Activated CD4-positive, alpha-beta T cell treated with anti-CD3 and anti-CD28 coated beads, Interleukin-2, amount 50 U/mL, for 1 hour (primary cell): Measurements from ENCODE around the gene NKX2-4.

Experiments used
- DNase-seq: peaks from one replicate; pipeline ENCODE4 v3.0.0-alpha.2; 2020

The NKX2-4 gene

DNA sequence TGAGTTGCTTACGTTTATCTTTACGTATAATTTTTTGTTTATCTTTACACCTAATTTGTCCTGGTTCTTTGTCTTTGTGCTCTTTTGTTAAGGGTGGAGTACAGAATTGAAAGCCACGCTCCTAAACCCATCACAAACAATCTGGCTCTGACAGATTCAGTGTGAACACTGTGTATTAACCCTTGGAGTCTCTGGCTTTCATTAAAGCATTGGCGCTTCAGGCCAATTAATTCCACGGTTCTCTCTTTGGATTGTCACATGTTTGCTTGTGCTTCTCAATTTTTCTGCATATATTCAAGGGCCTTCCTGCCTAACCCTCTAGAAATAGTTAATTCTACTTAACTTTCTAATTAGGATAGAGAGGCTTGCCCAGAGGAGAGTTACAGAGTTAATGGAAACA is 38.6 kb downstream of the NKX2-4 start:
- DNase-seq: no peak

DNA sequence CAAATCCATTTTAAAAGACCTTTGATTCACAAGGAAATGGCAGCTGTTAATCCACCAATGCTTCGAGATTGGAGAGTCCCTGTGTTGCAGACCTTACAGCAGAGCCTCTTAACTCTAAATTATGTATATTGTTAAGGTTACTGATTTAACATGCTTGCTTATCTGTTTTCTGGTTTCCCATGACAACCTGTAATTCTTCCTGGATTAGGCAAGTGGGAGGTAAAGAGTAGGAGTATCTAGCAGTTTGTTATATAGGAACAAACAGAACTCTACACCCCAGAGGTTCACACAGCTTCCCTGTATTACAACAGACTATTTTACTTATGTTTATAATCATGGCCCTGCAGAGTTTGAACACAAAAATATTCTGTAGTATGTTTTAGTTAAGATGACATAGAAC is 39.5 kb downstream of the NKX2-4 start:
- no peak for DNase-seq

DNA sequence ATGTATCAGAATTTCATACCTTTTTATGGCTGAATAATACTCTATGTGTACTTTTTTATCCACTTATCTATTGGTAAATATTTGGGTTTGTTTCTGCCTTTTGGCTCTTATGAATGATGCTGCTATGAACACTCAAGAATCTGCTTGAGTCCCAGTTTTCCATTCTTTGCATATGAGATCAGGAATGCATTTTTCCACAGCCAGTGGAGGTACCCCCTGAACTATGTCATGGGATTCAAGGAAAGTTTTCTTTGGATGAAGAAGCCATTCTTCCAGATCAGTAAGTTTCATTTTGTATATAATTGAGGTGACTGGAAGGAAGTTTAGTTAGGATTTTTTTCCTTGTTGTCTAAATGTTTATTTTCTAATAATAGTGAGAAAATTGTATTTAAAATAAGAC is 40.9 kb downstream of the NKX2-4 start:
- DNase-seq: no peak

DNA sequence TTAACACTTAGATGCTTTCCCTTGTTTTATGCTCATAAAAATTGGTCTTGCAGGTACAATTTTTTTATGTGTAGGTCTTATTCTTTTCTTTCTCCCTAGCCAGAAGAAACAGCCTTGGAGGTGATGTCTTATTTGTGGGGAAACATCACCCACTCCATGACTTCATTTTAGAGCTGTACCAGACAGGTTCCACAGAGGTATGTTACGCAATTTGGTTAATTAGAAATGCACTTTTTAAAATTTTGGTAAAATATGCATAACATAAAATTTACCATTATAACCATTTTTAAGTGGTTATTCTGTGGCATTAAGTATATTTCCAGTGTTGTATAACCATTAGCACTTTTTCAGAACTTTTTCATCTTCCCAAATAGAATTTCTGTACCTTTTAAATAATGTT is 41.3 kb downstream of the NKX2-4 start:
- no peak for DNase-seq

DNA sequence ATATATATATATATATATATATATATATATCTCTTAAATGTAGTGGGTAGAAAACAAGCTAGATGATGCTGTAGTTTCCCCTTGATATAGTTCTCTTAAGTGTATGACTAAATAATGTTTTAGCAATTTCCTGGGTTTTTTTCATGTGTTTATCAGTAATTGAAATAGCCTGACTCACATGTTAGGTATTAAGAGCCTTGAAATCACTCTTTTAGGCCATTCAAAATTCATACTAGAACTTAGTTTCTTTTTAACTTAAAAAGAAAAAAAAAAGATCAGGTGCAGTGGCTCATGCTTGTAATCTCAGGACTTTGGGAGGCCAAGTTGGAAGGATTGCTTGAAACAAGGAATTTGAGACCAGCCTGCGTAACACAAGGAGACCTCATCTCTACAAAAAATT is 44.1 kb downstream of the NKX2-4 start:
- no peak for DNase-seq

DNA sequence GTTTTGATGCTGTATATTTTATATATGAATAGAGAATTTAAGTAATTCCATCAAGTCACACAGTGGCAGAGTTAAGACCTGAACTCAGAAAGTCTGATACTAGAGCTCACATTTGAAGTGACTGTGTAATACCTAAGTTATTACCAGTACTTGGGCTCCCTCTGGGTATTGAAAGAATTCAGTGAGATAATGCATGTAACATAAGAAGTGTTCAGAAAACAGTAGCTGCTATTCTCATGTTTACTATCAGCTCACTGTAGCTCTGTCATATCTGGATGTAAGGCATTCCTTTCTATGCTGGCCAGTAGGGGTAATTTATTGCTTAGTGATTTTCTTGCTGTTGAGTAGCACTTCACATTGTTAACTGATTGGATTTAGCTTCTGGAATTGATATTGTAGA is 44.6 kb downstream of the NKX2-4 start:
- DNase-seq: no peak
